ENCODE measurements around the gene CLEC4D.

DNA sequence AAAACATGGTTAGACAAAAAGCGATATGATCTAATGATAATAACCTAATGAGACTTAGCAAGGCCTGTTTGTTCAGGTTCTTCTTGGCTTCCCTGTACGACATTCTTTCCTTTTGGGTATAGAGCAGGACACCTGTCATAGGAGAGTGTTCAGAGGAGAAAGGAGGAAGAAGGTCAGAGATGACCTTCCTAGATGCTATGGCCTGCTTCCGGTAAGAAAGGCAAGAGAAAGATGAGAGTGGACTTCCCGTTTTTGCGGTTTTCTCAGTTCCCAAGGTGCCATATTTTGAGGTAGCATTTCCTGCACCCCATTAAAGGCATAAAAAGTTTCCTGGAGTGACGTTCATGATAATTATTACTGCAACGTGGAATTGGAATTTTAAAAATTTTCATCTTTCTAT is 18.7 kb downstream of the CLEC4D start:
- TF ChIP-seq, protein P1, sequence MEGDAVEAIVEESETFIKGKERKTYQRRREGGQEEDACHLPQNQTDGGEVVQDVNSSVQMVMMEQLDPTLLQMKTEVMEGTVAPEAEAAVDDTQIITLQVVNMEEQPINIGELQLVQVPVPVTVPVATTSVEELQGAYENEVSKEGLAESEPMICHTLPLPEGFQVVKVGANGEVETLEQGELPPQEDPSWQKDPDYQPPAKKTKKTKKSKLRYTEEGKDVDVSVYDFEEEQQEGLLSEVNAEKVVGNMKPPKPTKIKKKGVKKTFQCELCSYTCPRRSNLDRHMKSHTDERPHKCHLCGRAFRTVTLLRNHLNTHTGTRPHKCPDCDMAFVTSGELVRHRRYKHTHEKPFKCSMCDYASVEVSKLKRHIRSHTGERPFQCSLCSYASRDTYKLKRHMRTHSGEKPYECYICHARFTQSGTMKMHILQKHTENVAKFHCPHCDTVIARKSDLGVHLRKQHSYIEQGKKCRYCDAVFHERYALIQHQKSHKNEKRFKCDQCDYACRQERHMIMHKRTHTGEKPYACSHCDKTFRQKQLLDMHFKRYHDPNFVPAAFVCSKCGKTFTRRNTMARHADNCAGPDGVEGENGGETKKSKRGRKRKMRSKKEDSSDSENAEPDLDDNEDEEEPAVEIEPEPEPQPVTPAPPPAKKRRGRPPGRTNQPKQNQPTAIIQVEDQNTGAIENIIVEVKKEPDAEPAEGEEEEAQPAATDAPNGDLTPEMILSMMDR (IDR thresholded peaks at IDR 0.05), result no peak
- TF ChIP-seq POLR2A (IDR thresholded peaks at IDR 0.05), result no peak
